GM21526 (cell line): Measurements from ENCODE around the gene RAB5B.

Experiments used
- ATAC-seq: cut with Tn5 transposase; IDR thresholded peaks from one replicate; pipeline ENCODE4 v1.9.1; 2021; ENCODE audit warnings: moderate library complexity; ENCODE audit not compliant: unreplicated experiment, low FRiP score

Gene RAB5B

DNA sequence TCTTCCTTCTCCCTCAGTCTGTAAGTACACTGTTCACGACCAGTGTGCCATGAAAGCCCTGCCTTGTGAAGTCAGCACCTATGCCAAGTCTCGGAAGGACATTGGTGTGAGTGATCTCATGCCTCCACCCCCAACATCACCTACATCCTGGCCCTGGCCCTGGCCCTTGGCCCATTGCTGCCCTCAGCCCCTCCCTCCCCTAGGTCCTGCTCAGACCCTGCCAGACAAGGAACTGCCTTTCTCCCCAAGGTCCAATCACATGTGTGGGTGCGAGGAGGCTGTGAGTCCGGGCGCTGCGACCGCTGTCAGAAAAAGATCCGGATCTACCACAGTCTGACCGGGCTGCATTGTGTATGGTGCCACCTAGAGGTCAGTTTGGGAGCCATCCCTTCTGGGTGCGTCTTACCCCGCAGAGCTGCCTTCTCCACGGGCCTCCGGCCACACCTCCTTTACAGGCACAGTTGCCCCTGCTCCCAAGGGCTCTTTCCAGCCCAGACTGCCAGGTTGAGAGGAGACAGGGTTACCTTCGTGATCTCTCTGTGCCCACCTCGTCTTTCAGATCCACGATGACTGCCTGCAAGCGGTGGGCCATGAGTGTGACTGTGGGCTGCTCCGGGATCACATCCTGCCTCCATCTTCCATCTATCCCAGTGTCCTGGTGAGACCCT, 33.7 kb upstream of the RAB5B start:
- ATAC-seq: peak; percentile 86

DNA sequence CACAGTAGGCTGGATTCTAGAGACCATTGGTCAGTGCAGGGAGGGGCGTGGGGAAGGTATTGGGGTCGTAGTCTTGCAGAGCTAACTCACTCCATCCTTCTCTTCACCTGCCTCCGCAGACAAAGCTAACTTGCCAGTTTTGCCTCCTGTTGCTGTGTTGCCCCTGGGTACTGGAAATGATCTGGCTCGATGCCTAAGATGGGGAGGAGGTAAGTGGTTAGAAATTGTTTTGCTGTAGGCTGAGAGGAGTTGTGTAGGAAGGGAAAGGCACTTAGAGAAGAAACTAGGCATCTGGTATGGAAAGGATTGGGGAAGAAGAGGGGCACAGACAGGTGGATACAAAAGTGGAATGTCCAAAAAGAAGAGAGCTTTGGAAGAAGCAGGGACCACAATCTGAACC, 31.8 kb upstream of the RAB5B start:
- ATAC-seq: no peak

GRCh38 chr12:55942577-55943136, 31.2 kb upstream of the RAB5B start:
- no peak for ATAC-seq

- ATAC-seq: no peak
Observed at GRCh38 chr12:55946553-55946952, 27.3 kb upstream of the RAB5B start.

DNA sequence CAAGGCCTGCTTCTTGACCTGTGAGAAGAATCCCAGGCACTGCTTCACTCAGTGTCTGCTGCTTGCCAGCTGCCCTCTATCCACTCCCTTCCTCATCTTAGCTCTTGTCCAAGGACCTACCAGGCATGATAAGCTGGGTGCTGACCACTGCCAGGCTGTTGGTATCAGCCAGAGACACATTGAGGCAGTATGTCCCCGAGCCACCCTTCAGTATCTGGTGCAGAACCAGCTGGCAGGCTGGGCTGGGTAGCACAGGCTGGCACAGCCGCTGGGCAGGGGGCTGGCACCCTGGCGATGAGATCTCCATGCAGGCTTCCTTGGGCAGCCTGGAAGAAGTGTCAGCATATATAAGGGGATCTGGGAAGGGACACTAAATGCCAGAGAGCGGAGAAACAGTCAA, 18.5 kb upstream of the RAB5B start:
- ATAC-seq: no peak

DNA sequence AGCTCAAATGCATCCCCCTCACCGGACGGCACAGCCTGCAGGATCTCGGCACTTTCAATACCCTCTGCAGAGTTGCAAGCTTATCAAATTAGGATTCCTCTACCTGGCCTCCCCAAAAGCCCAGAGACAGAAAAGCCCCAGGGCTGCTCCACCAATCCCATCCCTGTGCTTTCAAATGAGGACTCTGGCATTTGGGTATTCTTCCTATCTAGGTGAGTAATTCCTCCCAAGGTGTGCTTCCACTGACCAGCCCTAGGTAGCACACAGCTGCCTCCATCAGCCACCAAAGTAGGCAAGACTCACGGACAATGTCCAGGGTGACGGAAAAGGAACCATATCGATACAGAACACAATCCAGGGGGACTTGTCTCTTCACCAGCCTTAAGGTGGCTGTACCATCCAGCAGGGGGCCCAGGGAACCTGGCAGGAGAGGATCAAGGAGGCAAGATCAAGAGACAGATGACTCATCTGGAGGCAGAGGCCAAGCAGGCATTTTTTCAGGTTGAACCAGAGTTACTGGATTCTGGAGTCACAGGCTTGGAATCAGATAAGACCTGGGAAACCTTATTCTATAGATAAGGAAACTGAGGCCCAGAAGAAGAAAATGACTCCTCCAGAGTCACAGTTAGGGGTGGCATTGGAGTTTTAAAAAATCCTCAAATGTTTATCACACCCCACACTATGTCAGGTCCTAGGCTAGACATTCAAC, 17.9 kb upstream of the RAB5B start:
- ATAC-seq: no peak

- no peak for ATAC-seq
Observed at GRCh38 chr12:55957106-55957859, 16.6 kb upstream of the RAB5B start.

- no peak for ATAC-seq
Observed at GRCh38 chr12:55963760-55964159, 10.1 kb upstream of the RAB5B start.

DNA sequence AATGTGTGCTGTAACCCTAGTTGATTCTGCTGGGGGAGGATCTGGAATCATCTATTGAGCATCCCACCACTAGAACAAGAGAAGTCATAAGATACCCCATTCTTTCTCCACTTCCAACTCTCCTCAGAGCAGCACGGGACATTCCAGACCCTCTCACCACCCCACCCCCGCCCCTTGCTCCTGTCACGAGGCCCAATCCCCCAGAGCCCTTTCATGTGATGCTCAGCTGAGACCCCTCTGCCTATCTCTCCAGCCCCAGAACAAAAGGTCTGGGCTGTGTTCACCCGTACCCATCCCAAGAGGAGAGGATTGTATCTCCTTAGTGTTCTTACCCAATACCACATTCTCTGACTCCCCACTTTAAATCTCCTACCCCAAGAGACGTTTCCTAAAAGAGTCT, 8.6 kb upstream of the RAB5B start:
- no peak for ATAC-seq

DNA sequence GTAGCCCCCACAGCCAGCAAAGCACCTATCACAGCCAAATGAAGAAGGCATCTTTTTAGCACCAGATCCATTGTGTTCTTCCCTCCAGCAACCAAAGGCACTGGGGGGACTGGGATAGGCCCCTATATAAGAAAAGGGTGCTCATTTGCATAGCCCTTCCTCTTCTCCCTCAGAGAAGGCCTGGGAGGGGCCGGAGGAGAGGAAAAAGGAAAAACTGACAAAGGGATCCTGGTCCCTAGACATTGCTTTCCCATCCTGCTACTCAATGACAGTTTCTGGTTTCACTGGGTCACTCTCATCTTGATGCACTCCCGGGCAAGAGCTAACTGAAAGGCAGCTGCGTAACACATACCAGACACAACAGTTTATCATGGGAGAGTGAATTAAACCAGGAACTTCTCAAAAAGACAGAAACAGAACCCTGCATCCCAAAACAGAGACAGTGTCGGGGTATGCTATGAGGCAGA, 7.9 kb upstream of the RAB5B start, which contains the start of gene PMEL:
Gene PMEL (minus strand): TSS at position 102 of the 467 bp plus-strand sequence. CDS start 31 bp downstream, at position 71.
- no peak for ATAC-seq

DNA sequence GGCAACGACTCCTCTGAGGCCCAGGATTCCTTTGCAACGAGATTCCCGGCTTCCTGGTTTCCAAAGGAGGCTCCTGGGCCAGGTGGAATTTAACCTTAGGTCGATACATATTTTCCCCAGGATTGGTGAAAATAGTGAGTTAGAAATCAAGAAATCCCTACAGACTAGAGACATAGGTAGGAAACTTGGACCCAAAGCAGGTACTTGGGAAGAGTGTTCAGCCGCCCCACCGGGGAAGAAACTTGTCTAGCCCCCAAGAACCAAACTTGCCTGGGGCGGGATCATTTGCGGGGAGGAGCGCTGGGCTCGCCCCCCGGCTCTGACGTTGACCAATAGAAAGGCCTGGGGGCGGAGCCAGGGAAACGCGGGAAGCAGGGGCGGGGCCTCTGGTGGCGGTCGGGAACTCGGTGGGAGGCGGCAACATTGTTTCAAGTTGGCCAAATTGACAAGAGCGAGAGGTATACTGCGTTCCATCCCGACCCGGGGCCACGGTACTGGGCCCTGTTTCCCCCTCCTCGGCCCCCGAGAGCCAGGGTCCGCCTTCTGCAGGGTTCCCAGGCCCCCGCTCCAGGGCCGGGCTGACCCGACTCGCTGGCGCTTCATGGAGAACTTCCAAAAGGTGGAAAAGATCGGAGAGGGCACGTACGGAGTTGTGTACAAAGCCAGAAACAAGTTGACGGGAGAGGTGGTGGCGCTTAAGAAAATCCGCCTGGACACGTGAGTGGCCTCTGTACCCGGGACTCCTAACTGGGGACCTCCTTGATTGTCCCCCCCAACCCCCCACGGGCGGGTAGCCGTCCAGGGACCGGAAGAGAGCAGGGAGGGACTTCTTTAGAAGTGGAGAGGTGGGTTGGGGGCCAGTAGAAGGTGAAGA, 7.2 kb upstream of the RAB5B start, which contains the start of gene CDK2:
Gene CDK2 (plus strand): TSS at position 423 of the 874 bp plus-strand sequence. CDS start 179 bp downstream, at position 602.
- peak; percentile 83 for ATAC-seq

GRCh38 chr12:55969356-55969755, 4.5 kb upstream of the RAB5B start:
- ATAC-seq: no peak

- no peak for ATAC-seq
Observed at GRCh38 chr12:55970775-55971174, 3.1 kb upstream of the RAB5B start.

DNA sequence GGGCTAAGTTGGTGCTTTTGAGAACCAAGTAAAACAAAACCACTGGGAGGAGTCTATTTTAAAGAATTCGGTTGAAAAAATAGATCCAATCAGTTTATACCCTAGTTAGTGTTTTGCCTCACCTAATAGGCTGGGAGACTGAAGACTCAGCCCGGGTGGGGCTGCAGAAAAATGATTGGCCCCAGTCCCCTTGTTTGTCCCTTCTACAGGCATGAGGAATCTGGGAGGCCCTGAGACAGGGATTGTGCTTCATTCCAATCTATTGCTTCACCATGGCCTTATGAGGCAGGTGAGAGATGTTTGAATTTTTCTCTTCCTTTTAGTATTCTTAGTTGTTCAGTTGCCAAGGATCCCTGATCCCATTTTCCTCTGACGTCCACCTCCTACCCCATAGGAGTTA, 1.8 kb upstream of the RAB5B start:
- no peak for ATAC-seq

- no peak for ATAC-seq
Observed at GRCh38 chr12:55972456-55972855, 1.4 kb upstream of the RAB5B start.

- ATAC-seq: no peak
Observed at GRCh38 chr12:55972911-55973598, 823 bp upstream of the RAB5B start.

DNA sequence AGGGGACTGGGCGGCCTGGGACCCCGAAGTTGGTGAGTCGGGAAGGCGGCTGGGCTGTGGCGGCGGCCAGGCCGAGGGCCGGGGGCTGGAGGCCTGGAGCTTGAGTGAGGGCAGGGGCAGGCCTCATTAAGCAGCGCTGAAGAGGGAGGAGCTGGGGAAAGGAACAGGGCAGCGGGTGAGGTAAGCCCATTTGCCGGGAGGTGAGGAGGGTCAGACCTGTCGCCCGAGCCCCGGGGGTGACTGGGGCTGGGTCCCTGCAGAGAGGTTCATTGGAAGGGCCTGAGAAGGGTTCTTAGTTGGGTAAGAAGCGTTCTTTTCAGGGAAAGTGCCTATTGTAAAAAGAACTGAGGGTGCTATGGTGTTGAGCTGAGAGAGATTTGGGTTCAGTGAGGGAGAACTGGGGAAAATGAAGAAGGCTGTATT, 441 bp downstream of the RAB5B start:
- peak; percentile 22 for ATAC-seq

DNA sequence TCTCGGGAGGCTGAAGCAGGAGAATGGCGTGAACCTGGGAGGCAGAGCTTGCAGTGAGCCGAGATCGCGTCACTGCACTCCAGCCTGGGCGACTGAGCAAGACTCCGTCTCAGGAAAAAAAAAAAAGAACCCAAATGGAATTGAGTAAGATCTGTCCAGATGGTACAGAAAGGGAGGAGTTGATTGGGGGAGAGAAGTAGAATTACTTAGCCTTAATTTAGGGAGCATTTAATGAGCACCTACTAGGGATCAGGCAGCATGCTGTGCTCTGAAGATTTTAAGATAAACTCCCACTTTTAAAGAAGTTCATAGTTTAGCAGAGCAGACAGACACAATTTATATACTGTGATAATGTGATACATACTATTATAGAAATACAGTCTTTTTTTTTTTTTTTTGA, 4.5 kb downstream of the RAB5B start:
- ATAC-seq: no peak

- ATAC-seq: no peak
Observed at GRCh38 chr12:55979069-55979468, 5.2 kb downstream of the RAB5B start.
